ENCODE results near the gene SH3BP4. TPM values are rescaled to one million over a fixed set of nuclear protein-coding genes. Genes with fewer than 3 reads are reported as not detected.

SH3BP4 gene
- total RNA-seq, 1 donor from 2014 or later: 51.9 TPM

GRCh38 chr2:235095569-235095968, 143.8 kb downstream of the SH3BP4 start:
- Mint-ChIP-seq H3K27ac (ENCODE audit: unreplicated experiment) (no peak overlapping the region), H3K9me3 (ENCODE audit: low read depth) (no peaks in the 10 kb centered on the region), H3K27me3 (ENCODE audit: low read depth) (no peaks in the 10 kb centered on the region), H3K36me3 (ENCODE audit: low read depth) (no peaks in the 10 kb centered on the region), H3K4me1 (ENCODE audit: low read depth) (peaks cover 17% of the 10 kb centered on the region), H3K4me3 (ENCODE audit: unreplicated experiment) (no peak overlapping the region)
- no peak for DNase-seq (ENCODE audit: low spot score)
- TF ChIP-seq CTCF (IDR thresholded peaks at IDR 0.05): no peak

GRCh38 chr2:235096447-235096846, 144.6 kb downstream of the SH3BP4 start:
- Mint-ChIP-seq H3K4me3 (ENCODE audit: unreplicated experiment) (no peak overlapping the region), H3K36me3 (ENCODE audit: low read depth) (no peaks in the 10 kb centered on the region), H3K9me3 (ENCODE audit: low read depth) (no peaks in the 10 kb centered on the region), H3K27ac (ENCODE audit: unreplicated experiment) (no peak overlapping the region), H3K4me1 (ENCODE audit: low read depth) (peaks cover 21% of the 10 kb centered on the region), H3K27me3 (ENCODE audit: low read depth) (no peaks in the 10 kb centered on the region)
- TF ChIP-seq CTCF (IDR thresholded peaks at IDR 0.05): no peak
- no peak for DNase-seq (ENCODE audit: low spot score)

GRCh38 chr2:235097196-235097595, 145.4 kb downstream of the SH3BP4 start:
- Mint-ChIP-seq H3K4me3 (ENCODE audit: unreplicated experiment) (no peak overlapping the region), H3K36me3 (ENCODE audit: low read depth) (no peaks in the 10 kb centered on the region), H3K27me3 (ENCODE audit: low read depth) (no peaks in the 10 kb centered on the region), H3K4me1 (ENCODE audit: low read depth) (peaks cover 21% of the 10 kb centered on the region), H3K27ac (ENCODE audit: unreplicated experiment) (no peak overlapping the region), H3K9me3 (ENCODE audit: low read depth) (no peaks in the 10 kb centered on the region)
- DNase-seq (ENCODE audit: low spot score): no peak
- no peak for TF ChIP-seq CTCF (IDR thresholded peaks at IDR 0.05)

- no peak for TF ChIP-seq CTCF (IDR thresholded peaks at IDR 0.05)
- no peak overlapping the region for H3K27ac Mint-ChIP-seq (ENCODE audit: unreplicated experiment)
- no peak for DNase-seq (ENCODE audit: low spot score)
- H3K9me3 Mint-ChIP-seq (ENCODE audit: low read depth): no peaks in the 10 kb centered on the region
- no peak overlapping the region for H3K4me3 Mint-ChIP-seq (ENCODE audit: unreplicated experiment)
- peaks cover 1% of the 10 kb centered on the region for H3K27me3 Mint-ChIP-seq (ENCODE audit: low read depth)
- peaks cover 21% of the 10 kb centered on the region for H3K4me1 Mint-ChIP-seq (ENCODE audit: low read depth)
- no peaks in the 10 kb centered on the region for H3K36me3 Mint-ChIP-seq (ENCODE audit: low read depth)
Observed at GRCh38 chr2:235098269-235098668, 146.5 kb downstream of the SH3BP4 start.

GRCh38 chr2:235098736-235099494, 147.1 kb downstream of the SH3BP4 start:
- no peaks in the 10 kb centered on the region for H3K9me3 Mint-ChIP-seq (ENCODE audit: low read depth)
- no peak for DNase-seq (ENCODE audit: low spot score)
- no peak overlapping the region for H3K4me3 Mint-ChIP-seq (ENCODE audit: unreplicated experiment)
- H3K27ac Mint-ChIP-seq (ENCODE audit: unreplicated experiment): peak overlapping the region; percentile 54
- H3K36me3 Mint-ChIP-seq (ENCODE audit: low read depth): no peaks in the 10 kb centered on the region
- TF ChIP-seq CTCF (IDR thresholded peaks at IDR 0.05): no peak
- peaks cover 1% of the 10 kb centered on the region for H3K27me3 Mint-ChIP-seq (ENCODE audit: low read depth)
- peaks cover 21% of the 10 kb centered on the region for H3K4me1 Mint-ChIP-seq (ENCODE audit: low read depth)
